NCI-H2171 (cell line): ENCODE results near the gene TMEM131L.
"Not testable (repeated sequence)": the region's sequence is repeated elsewhere in the genome, so short reads cannot be mapped to it uniquely, and the experiment has no call there.

Experiments used
- DNase-seq: peaks from one replicate; lab custom pipeline; 2025; lab: John Stamatoyannopoulos, UW

The TMEM131L gene

DNA sequence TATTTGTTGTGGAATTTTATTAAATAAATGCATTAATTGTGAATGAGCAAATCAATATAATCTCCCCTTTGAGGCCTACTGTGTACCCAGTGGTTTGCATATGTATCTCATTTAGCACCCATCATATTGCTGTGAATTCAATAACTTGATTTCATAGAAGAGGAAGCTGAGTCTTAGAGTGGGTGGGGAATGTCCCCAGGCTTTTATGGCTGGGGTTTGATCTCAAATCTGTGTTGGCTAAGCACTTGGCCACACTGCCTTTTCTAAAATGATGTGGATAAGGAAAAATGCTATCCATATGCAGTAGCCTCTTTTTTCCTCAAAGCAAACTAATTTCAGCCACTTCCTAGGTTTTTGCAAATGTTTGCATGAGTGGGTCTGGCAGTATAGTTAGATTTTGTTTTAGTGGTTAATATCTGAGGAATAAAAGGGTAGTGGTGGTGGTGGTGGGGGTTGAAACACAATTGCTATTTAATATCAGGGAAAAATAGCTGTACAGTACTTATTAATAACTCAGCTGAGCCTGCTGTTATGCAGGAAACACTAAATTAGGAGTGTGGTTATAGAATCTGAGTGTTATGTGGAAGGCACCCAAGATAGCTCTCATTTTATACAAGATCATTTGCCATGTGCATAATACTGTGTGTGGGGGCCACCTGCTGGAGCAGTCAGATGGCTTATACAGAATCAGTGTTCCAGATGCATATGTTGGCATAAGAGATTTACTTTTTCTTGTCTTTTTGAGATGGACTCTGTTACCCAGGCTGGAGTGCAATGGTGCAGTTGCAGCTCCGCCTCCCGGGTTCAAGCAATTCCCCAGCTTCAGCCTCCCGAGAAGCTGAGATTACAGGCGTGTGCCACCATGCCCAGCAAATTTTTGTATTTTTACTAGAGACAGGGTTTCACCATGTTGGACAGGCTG is 108.0 kb downstream of the TMEM131L start:
- no peak for DNase-seq

DNA sequence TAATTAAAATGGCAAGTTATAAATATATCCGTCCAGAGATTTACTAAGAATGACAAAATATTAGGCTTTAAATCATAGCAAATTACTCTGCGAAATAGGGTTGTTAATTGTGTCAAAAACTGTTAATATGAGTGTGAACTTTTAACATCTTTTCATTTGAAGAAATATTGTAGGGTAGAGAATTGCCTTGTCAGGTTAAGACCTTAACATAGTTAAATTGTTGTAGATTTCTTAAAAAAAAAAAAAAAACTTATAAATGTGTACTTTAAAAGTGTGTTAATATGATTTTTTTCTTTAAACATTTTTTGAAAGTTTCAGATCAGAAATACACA is 110.2 kb downstream of the TMEM131L start:
- DNase-seq = no peak

DNA sequence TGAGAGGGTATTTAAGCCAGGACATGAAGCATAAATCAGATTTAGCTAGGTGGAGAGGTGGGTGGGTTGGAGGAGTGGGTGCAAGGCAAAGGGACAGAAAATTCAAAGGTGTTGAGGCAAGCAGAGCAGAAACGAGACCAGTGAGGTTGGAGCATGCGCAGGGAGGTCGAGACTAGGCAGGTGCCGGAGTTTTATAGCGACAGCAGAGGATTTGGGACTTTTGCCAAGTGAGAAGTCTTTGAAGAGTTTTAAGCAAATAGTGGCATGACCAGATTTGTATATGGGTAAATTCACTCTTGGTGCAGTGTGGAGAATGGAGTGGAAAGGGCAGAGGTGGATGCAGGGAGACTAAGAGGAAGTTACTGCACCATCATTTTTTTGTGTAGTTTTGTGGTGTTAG is 110.9 kb downstream of the TMEM131L start:
- no peak for DNase-seq

DNA sequence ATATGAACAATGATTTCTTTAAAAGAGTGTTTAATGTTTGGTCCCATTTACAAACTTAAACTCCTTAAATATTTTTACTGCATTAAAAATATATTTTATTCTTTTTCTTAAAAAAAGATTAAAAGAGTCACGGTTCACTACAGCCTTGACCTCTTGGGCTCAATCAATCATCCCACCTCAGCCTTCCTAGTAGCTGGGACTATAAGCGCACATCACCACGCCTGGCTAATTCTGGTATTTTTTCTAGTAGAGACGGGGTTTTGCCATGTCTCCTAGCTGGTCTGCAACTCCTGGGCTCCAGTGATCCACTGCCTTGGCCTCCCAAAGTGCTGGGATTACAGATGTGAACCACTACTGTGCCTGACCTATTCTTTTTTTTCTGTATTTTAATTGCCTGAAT is 113.2 kb downstream of the TMEM131L start:
- DNase-seq = no peak

DNA sequence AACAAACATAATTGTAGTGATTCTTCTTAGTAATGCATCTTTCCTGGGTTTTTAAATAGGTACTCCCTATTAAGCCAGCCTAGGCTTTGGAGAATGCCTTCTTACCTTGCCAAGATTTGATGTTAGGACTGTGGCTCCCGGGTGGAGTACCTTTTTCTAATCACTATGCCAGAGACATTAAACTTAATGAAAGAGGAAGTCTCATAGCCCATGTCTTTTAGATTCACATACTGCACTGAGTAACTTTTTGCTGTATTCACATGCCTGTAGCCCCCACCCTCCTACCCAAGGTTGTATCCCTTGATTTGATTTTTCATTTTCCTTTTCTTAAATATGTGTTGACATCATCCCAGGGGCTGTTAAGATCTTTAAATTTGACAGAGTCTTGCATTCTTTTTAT is 113.7 kb downstream of the TMEM131L start:
- DNase-seq = no peak

DNA sequence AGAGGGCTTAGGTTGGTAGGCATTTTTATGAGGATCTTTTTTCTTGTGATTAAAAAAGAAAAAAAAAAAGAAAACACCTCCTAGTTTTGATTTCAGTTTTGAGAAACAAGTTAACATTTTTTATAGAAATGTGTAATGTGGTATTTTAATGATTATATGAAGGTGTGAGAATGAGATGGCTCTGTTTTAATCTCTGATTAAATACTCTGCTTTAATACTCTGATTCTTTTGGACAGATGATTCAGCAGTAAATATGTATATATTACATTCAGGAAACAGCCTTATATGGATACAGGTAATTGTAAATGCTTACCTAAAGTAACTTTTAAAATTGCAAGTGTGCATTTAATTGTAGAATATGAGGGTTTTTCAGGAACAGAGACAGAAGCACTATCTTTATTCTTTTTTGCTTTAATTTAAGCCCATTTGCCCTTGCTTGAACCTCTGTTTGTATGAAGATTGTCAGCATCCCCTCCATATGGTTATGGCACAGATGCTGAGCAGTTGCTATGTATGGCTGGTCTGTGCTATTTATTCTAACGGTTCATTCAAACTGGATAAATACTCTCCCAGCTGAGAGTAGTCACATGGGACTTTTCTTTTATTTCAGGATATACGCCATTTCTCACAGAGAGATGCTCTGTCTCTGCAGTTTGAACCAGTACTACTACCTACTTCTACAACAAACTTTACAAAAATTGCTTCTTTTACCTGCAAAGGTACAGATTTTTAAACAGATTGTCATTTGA is 117.0 kb downstream of the TMEM131L start:
- no peak for DNase-seq

DNA sequence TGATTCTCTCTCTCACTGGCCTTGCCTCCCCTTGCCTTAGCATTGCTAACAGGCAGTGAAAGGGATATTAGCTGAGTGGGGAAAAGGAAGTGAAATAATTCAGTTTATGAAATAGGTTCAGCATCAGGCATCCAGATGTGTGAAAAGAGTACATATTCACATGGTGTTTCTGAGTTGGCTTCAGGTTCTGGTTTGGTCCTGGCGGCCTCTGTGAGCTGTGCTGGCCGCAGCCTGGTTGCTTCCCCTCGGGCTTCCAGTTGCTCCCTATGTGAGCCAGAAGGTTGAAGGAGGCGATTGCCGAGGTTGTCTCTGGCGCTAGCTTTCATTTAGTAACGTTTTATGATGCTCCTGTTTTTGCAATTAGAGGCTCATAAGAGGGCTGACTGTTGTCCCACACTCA is 118.9 kb downstream of the TMEM131L start:
- DNase-seq = no peak

DNA sequence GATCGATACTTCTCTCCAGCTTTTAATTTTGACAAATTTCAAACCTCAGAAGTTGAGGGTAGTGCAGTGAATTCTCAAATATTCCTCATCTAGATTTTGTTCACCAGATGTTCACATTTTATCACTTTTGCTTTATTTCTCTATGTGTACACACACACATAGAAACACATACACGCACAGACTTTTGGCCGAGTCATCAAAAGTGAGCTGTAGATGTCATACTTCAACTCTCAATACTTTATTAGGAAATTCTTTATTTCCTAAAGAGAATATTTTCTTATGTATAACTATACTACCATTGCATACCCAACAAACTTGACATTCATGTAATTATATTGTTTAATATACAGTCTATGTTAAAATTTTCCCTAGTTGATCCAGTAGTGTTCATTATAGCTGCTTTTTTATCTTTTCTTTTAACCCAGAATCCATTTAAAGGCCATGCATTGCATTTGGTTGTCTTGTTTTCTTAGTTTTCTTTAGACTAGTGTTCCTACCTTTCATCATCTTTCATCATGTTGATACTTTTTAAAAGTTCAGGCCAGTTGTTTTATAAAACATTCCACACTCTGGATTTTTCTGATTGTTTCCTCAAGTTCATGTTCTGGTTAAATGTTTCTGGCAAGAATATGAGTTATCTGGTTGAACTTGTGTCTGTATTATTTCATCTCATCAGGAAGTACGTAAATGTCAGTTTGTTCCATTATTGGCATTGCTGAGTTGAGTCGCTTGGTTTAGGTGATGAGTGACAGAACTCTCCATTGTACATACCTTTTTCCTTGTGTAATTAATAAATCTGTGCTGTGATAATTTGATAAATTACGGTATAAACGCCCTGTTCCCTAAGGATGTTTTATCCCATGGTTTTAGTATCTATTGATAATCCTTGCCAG is 123.8 kb downstream of the TMEM131L start:
- no peak for DNase-seq

DNA sequence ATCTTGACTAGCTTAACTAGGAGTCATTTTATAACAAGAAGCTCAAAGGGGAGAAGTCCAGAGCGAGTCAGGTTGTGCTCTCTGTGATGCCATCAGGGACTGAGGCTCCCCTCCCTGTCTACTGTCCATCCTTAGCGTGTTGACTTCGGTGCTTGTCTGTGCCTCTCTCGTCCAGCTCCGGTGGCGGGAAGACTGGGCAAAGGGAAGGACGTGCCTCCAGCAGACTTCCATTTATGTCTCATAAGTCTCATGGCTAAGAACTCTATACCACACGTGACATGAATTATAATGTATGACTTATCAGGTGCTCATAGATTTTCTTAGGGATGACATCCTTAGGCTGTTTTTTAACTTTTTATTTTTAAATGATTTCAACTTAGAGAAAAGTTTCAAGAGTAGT is 125.3 kb downstream of the TMEM131L start:
- DNase-seq = no peak

DNA sequence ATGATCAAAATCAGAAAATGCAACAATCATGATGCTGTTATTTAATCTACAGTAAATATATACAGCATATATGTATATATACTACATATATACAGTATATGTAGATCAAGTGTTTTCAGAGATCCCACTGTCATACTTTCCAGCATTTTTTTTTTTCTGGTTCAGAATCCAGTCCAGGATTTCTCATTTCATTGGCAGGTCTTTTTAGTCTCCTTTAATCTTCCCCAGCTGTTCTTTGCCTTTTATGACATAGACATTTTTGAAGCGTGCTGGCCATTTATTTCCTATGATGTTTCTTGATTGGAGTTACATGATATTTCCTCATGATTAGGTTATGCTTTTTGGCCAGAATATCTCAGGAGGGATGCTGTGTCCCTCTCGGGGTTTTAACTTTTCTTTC is 125.9 kb downstream of the TMEM131L start:
- no peak for DNase-seq

DNA sequence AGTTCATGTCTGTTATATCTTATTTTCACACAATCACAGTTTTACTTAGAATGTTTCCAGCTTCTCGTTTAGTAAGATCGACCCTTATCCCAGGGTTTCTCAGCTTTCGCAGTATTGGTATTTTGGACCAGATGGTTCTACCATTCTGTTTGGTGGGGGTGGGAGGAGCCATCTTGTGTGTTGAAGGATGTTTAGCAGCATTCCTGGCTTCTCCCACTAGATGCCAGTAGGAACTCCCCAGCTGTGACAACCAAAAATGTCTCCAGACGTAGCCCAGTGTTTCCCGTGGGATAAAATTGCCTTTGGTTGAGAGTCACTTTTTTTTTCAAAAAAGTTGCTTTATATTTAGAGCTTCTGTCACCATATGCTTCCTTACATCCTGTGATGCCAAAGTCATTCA is 127.0 kb downstream of the TMEM131L start:
- DNase-seq = no peak

DNA sequence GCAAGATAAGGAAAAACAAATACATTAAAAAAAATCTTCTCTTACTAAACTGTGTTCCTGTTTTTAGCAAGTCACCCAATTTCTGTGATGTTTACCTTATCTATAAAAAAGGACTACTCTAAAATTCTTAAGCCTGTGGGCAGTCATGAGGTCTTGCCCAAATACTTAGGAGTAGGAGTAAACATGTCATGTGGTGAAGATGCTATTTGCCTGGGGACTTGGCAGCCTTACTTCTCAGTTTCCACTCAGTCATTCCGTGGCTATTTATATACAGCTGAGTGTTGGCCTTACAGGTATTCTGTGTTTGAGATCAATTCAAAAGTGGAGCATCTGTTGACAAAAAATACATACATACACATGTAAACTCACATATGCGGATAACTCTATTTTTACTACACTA is 128.1 kb downstream of the TMEM131L start:
- no peak for DNase-seq

DNA sequence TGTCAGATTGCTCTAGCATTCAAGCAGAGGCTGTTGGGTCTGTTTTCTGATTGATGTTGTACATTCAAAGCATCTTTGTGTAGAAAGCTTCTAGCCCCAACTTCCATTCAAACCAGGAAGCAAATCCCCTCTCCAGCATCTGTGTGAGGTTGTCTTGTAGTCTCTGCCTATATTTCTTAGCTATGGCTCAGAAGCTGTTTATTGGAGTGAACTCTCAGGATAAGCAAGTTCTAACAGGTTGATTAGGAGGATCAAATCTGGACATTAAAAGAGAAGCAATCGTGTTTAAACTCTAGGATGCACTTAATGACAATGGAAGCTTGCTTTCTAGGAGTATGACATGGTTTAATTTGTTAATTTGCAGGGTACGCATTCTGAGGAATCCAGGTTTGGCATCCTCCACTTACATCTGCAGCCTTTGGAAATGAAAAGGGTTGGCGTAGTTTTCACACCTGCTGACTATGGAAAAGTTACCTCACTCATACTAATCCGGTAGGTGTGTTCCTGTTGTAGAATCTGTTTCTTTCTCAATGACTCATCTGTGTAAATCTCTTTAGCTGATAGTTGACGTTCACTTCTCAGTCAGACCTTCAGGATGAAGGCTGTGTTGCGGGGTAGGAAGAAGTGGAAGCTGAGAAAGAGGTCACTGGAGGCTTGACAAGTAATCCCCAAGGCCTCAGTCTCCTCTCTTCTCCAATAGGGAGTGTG is 129.9 kb downstream of the TMEM131L start:
- DNase-seq = no peak

DNA sequence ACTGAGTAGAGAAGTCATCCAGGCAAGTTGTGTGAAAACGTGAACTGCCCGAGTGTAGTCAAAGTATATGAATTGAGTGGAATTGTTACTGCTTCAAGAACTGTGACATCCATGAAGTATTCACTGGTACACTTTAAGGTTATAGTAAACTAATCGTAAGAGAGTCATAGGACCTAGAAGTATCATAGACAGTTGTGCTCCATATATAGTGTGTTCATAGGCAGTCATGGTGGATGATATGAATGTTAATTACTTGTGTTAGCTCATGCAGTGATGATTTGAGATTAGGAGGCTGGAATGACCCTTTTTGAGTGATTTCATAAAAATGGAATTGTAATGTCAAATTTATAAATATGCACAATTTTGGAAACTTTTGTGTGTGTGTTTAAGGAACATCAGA is 136.6 kb downstream of the TMEM131L start:
- no peak for DNase-seq

DNA sequence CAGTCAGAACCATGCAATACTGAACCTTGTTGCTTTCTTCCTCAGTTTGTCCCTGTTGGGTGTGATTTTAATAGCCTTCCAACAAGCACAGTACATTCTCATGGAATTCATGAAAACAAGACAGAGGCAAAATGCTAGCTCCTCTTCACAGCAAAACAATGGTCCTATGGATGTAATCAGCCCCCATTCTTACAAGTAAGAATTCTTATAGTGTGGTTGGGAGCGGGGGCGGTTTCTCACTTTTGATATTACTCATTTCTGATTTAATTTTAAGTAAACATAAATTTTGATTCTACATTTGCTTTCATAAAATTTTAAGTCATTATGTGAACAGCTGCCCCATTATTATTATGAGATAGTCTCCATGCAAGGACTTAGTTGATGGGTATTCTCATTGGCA is 137.1 kb downstream of the TMEM131L start:
- no peak for DNase-seq

DNA sequence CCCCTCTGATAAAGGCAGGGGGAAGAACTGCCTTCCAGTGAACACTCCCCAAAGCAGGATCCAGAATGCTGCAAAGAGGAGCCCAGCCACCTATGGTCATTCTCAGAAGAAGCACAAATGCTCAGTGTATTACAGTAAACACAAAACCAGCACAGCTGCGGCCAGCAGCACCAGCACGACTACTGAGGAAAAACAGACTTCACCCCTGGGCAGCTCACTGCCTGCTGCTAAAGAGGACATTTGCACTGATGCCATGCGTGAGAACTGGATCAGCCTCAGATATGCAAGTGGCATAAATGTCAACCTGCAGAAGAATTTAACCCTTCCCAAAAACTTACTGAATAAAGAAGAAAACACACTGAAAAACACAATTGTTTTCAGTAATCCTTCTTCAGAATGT is 137.7 kb downstream of the TMEM131L start:
- DNase-seq = no peak

DNA sequence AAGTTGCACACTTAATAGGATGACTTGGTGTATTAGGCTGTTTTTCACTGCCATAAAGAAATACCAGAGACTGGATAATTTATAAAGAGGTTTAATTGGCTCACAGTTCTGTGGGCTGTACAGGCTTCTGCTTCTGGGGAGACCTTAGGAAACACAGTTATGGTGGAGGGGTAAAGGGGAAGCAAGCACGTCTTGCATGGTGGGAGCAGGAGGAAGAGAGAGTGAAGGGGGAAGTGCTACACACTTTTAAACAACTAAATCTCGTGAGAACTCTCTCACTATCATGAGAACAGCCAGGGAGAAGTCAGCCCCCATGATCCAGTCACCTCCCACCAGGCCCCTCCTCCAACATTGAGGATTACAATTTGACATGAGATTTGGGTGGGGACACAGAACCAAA is 142.9 kb downstream of the TMEM131L start:
- DNase-seq = not testable (repeated sequence)

DNA sequence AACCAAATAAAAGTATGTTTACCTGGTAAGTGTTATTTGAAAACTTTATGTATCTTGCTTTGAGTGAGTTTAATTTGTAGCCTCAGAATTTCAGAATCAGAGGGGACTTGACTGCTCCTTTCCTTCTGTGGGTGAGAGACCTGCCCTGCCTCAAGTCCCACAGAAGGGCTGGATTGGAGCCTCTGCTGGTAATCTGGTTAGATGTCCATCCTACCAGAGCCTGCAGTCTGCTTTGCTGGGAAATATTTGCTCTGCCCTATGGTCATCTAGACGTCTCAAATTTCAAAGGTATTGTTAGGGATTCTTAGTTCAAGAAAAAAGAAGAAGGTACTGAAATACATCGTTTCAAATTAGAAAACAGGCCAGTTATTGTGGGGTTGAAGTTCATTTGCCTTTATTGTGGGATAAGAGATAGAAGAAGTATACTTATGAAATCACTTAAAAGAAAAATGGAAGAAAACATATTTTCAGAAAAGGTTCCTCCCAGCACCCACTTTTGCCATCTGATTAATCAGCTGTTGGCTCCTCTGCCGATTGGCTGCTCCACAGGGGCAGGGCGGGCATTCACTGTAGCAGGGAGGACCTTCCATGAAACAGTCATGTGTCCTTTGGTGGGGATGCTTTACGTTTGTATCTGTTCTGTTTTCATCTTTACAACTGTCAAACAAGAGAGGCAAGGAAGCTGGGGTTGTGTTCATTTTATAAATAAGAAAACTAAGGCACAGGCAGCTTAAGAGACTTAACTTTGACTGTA is 144.6 kb downstream of the TMEM131L start:
- DNase-seq = no peak

DNA sequence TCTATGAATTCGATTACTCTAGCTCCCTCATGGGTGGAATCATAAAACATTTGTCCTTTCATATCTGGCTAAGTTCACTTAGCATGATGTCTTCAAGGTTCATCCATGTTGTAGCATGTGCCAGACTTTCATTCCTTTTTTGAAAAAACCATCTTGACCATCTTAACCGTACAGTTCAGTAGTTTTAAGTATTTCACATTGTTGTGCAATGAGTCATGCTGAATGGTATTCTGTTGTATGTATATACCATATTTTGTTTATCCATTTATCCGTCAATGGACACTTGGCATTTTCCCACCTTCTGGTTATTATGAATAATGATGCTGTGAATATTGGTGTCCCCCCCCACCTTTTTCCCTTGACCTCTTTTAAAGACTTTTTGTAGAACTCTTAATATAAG is 145.5 kb downstream of the TMEM131L start:
- DNase-seq = no peak

DNA sequence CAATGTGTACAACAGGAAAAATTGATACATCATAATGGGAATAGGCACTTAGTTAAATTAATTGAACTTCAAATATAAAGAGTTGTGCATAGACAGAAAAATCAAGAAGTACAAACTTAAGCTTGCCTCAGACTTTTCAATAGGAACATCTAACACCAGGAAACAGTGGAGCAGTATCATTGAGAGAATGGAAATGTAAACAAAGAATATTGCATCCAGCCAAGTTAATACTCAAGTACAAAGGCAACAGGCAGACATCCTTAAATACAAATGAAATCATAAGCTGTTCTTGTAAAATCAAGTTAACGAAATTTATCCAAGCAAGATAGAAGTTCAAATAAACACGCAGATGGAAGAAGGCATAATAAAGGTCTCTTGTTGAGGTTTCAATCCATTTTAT is 146.7 kb downstream of the TMEM131L start:
- DNase-seq = no peak

DNA sequence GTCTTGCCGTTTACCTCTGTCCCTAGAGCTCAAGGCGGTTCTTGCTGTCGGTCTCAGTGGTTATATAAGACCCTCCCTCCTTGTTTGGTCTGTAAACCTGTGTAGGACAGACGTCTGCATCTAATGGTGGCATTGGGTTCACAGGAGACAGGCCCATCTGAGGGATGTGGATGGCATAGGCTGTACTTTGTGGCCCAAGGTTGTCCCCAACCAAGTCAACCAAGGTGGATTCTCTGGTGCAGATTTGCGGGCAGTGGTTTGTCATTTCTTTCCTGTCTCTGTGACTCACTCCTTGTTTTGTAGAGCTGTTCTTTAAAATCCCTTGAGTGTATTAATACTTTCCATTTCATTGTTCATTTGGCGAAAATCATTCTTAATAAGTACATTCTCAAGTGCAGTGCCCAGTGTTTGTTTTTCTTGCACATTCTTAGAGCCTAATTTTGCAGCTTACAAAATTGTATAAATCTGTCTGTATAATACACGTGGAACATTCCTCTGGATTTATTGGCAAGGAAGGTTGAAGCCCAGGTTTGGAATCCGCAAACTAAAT is 149.9 kb downstream of the TMEM131L start:
- no peak for DNase-seq
